HG02678 (cell line): Measurements from ENCODE around the gene EGFL6.
"Not testable (repeated sequence)": the region's sequence is repeated elsewhere in the genome, so short reads cannot be mapped to it uniquely, and the experiment has no call there.

Experiments
- ATAC-seq: cut with Tn5 transposase; IDR thresholded peaks from one replicate; pipeline ENCODE4 v1.9.1; 2021; ENCODE audit warnings: mild to moderate bottlenecking, moderate library complexity; ENCODE audit not compliant: unreplicated experiment

Gene EGFL6

DNA sequence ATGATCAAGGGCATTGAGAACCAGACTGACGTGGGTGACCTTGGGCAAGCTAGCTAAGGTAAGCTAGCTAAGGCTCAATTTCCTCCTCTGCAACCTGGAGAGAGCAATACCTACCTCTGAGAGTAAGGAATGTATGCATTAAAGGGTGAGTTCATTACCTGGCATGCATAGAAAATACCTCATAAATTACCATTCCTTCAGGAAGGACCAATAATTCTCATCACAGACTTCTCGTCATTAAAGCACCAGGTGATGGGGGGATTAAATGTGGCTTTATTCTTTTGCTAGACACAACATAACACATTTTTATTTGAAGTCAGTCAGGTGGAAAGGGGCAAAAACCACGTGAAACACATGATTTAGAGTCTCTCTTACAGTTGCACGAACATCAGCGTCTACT, 21.5 kb downstream of the EGFL6 start:
- no peak for ATAC-seq

DNA sequence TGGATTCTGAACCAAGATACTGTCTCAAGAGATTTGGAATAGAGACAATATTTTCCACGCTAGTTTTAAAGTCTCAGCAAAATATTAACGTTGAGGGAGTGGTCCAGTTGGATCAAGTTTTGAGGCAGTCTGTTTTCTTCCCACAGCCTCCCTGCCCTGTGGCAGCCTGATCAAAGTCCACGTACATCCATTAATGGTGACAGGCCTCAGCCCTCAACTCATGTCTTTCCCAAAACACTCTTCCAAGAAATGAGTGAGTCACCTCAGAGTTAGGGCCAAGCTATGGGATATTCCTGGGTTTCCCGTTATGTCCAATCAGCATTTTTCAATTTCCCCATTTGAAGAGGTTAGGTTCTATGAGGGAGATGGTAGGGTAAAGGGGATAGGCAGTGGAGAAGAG, 28.5 kb downstream of the EGFL6 start:
- ATAC-seq, result no peak

DNA sequence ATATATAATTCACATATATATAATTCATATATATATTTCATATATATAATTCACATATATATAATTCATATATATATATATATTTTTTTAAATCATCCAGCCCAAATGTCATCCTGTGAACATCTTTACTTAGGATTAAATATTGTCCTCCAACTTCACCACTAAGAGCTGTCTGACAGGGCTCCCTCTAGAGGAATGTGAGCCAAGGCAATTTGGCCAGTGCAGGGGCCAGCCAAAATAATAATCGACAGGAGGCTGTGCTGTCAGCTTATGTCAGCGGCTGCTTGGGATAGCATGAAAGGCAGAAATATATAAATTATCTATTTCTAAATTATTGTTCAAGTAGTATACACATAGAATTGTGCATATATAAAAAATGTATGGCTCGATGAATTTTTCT, 29.5 kb downstream of the EGFL6 start:
- no peak for ATAC-seq

DNA sequence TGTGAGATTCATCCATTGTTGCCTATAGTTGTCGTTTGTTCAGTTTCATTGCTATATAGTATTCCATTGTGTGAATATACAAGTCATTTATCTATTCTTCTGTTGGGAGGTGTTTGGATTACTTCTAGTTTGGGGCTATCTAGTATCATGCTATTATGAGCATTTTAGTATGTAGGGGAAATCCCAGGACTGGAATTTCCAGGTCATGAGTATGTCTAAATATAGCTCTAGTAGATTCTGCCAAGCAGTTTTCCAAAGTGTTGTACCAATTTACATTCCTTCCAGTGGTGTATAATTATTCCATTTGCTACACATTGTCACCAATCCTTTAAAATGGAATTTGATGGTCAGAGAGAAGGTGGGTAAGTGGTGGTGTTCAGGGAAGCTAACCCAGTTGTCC, 30.1 kb downstream of the EGFL6 start:
- ATAC-seq, result no peak

DNA sequence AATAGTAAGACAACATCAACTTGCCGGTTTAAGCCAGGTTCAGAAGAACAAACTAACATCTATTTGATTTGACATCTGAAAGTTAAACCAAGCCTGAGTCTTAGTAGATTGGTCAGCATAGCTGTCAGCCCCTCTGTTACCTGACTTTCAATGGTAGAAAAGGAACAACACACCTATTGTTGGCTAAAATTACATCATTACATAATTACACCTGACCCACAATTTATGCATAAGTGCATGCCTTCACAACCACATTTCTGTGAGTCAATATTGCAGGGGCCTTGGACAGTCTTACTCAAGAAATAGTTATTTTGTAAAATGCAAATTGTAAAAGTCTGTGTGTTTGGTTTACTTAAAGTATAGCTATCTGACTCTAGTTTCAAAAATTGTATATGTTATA, 36.2 kb downstream of the EGFL6 start:
- ATAC-seq, result no peak

DNA sequence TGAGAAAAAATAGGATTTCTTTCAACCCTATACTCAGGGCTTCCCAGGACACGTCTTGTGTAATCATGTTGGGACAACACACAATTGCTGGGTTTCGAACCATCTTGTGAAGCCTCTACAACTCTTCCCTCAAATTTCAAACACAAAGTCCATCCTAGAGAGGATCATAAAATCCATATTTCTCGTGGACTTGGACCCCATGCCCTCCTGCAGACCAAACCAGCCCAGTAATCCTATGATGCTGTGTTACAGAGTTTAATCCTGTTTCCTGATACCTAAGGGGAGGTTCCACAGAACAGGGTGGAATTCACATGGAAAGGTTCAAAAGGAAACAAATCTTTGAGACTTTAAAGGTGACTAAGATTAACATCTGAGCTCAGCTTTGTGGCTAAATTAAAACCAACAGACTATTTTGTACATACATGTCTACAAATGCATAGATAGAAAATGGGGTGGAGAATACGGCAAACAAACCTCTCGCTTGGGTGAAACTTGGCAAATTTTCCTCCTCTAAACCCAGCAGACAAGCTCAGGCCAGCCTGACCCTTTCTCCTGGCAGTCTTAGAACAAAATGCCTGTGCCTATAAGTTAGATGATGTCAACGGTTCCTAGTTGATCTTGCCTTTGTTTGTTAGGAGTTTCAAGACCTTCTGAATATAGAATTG, 38.1 kb downstream of the EGFL6 start:
- no peak for ATAC-seq

DNA sequence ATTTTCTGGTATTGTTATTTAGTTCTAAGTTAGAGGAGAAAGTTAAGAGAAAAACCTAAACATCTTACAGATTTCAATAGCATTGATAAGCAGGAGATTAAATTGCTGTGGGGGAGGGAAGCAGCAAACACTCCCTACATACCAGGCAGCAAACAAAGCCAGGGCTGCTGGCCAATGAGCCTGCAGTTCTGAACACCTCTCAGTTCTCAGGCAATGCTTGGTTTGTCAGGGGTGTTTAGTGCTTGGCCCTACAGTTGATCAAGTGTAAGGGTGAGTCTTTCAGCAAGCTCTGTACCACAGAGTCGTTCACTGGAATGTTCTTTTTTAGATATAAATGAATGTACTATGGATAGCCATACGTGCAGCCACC, 38.6 kb downstream of the EGFL6 start:
- no peak for ATAC-seq

DNA sequence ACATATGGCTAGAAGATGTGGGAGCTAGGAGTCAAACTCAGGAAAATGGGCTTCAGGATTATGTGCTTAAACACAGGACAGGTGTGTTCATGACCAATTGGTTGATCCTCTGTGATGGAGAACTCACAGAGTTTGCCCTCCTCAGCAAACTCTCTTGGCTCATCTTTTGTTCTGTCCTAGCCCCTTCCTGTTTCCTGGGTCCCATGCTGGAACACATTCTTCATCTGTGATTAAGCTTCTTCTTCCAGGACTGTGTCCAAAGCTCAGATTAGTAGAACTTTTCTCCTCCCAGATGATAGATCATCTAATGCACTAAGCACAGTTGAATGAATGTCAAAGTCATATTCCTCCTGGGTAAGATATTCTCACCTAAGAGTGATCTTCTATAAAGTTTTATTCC, 44.8 kb downstream of the EGFL6 start:
- ATAC-seq, result no peak

DNA sequence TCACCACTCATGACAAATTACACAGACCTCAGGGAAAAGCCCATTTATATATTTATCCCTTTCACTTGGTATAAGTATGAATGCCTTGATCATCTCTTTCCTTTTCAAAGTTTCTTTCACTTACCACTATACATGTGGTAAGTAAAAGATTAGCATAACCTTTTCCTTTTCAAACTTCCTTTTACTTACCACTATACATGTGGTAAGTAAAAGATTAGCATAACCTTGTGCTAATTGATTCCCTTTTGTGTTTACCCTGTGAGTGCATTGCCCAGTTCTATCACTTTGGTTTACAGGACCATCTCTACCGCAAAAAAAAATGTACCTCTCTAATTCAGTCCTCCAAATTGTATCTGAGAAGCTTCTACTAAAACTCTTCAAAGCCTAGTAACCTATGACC, 50.8 kb downstream of the EGFL6 start:
- no peak for ATAC-seq

DNA sequence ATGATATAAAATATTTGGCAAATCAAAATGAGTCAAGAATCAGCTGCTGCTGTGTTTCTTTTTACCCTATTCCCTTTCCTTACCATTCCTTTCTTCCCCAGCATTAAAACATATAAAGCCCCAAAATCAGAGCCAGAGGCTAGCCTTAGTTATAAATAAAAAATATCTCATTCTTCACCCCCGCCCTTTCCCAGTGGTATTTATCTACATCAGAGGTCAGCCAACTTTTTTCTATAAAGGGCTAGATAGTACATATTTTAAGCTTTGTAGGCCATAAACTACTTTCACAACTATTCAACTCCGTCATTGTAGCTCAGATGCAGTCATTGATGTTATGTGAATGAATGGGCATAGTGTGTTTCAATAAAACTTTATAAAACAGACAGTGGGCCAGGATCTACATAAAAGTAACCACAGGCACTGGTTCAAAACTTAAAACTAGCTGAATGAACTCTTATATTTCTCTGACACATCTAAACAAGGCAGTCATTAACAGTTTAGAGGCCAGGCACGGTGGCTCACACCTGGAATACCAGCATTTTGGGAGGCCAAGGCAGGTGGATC, 53.1 kb downstream of the EGFL6 start:
- ATAC-seq, result no peak

DNA sequence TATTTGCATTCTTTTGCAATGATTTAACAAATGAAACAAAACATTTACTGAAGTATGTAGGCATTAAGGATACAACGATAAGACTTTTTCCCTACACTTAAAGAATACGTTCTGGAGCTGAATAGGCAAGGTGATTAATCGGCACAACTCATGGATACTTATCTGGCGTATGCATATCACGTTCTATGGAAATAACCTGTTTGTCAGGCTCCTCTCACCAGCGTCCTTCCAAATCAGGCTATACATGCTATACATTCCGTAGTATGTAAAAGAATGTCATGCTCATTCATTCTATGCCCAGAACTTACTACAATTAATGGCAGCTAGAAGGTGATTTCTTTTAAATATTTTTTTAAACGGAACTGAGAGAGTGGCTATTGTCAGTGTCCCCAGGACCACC, 57.9 kb downstream of the EGFL6 start:
- no peak for ATAC-seq

DNA sequence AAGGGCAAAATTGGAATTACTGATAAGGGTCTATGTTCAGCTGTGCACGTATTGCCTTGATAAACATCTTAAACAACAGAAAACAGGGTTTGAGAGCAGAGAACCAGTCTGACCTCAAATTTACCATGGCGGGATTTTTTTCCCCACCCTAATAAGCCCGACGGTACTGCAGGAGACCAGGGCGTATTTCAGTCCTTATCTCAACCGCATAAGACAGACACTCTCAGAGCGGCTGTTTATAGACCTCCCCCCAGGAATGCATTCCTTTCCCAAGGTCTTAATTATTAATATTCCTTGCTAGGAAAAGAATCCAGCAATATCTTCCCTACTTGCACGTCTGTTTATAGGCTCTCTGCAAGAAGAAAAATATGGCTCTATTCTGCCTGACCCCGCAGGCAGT, 67.8 kb downstream of the EGFL6 start:
- ATAC-seq, result not testable (repeated sequence)

DNA sequence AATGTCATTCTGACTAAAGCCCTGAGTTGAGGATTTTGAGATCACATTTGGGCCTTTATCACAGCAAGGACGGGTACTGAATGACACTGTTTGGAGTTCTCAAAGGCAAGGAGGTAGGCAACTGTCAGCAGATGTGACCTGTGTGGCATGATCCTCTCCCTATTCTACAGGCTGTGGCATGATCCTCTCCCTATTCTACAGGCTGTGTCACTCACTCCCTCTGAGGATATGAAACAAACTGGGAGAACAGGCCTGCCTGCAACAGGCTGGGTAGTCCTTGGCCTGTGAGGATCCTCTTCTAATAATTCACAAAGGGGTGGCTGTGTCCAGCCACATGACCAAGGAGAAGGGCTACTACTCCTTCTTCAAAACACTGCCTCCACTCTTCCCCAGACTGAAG, 68.6 kb downstream of the EGFL6 start:
- no peak for ATAC-seq

DNA sequence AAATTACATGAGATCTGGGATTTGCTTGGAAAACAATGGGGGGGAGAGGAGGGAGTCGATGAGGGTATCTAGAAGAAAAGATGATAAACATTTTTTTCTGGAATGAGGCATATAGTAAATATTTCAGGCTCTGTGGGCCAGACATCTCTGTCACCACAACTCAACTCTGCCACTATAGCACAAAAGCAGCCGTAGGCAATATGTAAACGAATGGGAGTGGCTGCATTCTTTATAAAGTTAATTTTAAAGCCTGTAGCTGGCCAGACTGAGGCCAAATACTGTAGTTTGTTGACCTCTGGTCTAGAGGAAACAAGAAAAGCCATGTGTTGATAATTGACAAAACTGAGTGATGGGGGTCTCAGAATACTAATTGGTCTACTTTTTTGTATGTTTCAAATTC, 69.4 kb downstream of the EGFL6 start:
- ATAC-seq, result no peak

DNA sequence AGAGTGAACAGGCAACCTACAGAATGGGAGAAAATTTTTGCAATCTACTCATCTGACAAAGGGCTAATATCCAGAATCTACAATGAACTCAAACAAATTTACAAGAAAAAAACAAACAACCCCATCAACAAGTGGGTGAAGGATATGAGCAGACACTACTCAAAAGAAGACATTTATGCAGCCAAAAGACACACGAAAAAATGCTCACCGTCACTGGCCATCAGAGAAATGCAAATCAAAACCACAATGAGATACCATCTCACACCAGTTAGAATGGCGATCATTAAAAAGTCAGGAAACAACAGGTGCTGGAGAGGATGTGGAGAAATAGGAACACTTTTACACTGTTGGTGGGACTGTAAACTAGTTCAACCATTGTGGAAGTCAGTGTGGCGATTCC, 72.3 kb downstream of the EGFL6 start:
- not testable (repeated sequence) for ATAC-seq

DNA sequence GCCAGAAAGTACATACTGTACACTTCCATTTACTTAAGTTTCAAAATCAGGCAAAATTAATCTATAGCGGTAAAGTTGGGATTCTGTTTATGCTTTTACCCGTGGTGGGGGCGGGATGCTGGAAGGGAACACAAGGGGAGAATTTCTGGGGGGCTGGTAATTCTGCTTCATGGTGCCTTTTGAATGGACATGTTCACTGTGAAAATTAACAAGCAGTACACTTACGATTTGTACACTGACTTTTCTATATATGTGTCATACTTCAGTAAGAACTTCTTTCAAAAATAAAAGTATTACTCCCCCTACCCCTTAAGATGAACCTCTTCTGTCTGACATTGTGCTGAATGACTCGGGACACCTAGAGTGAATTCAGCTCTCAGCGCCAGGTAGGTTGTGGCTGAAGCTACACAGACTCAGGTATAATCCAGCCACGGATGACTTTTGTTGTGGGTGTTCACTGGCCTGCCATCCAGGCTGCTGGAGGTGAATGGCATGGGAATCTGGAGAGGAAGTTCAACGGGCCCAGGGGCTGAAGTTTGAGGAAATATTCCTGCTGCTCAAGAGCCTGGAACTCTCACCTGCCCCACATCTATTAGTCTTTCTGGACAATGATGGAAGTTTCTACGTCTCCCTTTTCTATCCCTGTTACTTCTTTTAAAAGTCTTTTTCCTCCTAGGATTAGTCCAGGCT, 76.2 kb downstream of the EGFL6 start:
- no peak for ATAC-seq

DNA sequence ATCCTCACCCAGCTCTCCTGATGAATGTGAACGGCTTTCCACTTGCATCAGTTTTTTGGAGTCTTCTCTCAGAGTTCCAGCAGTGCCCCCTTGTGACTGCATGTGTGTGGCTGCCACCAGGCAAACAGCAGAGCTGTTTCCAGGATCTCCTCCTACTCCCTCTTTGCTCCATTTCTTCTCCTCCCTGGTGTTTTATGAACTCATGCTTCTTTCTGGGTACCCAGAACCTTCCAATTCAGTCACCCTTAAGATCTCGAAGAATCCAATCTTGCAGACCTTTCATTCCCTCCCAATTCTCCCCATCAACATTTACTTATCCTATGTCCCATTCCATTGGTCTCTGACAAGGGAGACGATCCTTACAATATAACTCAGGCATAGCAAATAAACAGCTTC, 76.8 kb downstream of the EGFL6 start:
- ATAC-seq, result no peak

DNA sequence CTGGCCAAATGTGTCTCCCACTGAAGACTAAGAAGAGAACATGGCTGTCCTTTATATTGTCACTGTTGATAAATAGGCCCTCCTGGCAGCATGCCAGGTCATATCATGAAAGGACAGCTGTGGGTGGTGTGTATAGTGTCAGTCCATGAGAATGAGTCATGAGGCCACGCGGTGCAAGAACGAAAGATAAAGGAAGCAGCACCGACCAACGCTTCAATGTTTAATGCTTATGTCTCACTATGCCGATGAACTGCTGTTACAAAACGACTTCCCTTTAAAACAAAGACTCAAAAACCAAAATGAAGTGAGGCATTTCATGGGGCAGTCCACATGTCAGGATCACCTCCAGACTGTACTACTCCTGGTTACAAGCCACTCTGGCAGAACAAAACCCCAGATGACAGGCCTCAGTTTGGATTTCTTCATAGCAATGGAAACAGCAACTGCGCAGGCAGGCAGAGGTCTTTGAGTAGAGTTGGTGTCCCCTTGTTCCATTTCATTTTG, 78.4 kb downstream of the EGFL6 start:
- ATAC-seq, result no peak

DNA sequence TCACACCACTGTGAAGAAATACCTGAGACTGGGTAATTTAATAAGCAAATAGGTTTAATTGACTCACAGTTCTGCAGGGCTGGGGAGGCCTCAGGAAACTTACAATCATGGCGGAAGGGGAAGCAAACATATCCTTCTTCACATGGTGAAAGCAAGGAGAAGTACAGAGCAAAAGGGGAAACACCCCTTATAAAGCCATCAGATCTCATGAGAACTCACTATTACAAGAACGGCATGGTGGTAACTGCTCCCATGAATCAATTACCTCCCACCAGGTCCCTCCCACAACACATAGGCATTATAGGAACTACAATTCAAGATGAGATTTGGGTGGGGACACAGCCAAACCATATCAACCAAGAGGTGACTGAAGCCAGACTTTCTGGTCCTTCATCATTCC, 78.9 kb downstream of the EGFL6 start:
- ATAC-seq, result not testable (repeated sequence)

DNA sequence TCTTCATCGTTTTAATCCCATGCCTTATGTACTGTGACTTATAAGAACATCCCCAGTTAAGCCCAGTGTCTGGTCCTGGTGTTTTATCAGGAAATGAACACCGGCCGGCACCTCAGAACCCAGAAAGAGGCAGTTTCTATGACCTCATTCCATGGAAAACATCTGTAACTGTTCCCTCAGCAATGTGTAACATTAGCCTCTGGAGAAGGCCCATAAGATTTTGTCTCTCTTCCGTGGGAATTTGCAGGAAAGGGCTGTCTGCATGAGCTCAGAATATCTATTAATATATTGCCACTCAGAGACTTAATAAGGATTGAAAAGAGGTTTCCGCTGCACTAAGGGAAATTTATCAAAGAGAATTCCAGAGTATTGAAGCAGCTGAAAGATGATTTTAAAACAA, 80.4 kb downstream of the EGFL6 start:
- no peak for ATAC-seq

DNA sequence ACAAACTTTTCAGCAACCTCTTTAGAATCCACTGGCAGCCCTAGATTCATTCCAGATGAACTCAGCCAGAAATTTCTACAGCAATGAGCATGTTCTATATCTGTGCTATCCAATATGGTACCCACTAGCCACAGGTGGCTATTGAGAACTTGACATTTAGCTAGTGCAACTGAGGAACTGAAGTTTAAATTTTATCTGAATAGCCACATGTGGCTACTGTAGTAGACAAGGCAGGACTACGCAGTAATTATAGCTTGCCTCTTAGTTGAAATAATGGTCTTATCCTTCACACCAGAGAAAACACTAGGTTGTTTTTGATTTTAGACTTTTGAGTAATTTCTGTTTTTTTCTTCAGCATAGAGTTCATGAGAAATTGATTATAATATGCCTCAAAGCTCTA, 80.9 kb downstream of the EGFL6 start:
- ATAC-seq, result no peak

DNA sequence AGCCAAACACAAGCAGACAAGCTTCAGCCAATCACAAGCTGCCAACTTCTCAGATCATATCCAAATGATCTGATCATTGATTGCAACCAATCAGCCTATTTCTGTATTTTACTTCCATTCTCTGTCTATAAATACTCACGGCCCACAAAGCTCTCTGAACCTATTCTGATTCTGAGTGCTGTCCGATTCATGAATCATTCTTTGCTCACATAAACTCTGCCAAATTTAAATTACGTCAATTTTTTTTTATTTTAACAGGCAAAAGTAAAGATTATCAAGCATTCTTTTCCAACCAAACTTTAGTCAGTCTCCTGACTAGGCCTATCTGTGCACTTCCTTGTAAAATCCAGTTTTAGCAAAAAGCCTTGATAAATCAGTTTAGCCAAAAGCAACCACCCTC, 81.7 kb downstream of the EGFL6 start:
- ATAC-seq, result no peak
